SK-N-SH (cell line): Measurements from ENCODE around the gene JADE2. TPM values are rescaled to one million over a fixed set of nuclear protein-coding genes. Genes with fewer than 3 reads are reported as not detected.

Experiments
- CTCF ChIA-PET: fragments of 300-600, 350-600 bp; formaldehyde crosslinking; extraction: SDS; loops from one replicate; lab custom pipeline; 2021; lab: Yijun Ruan, JAX
- POLR2A ChIA-PET: fragments of 350-600 bp; sonication (Branson Sonifier 250); formaldehyde crosslinking; extraction: SDS; loops from one replicate; lab custom pipeline; 2020; ENCODE audit warnings: antibody characterized with exemption, inconsistent platforms; lab: Yijun Ruan, JAX
- DNase-seq: peaks from one replicate; pipeline ENCODE4 v3.0.0; 2012
- H2AFZ ChIP-seq: fragments of 200-600 bp; sonication (generic); 2 replicates; pipeline ENCODE4 v1.8.1; 2016; ENCODE audit warnings: antibody characterized with exemption, mild to moderate bottlenecking, low read depth
- H3F3A ChIP-seq: fragments of 200-600 bp; sonication (generic); replicated peaks from 2 replicates; pipeline ENCODE3; 2016; ENCODE audit warnings: antibody characterized with exemption, mild to moderate bottlenecking; ENCODE audit not compliant: insufficient read depth
- H3K27ac ChIP-seq, 2 experiments: fragments of 200-500 bp in 1 of 2; fragments of 200-600 bp in 1 of 2; sonication (Bioruptor generic) in 1 of 2; sonication (generic), shearing (Covaris generic) in 1 of 2; 2 replicates each; pipeline versions ENCODE4 v1.5.1 to v1.6.1; 2014 to 2016; ENCODE audit warnings: low read depth in 2 of 2, inconsistent platforms in 1 of 2, low read length in 1 of 2, mild to moderate bottlenecking in 1 of 2, mixed read lengths in 1 of 2
- H3K27me3 ChIP-seq: fragments of 200-600 bp; sonication (generic), shearing (Covaris generic); 2 replicates; pipeline ENCODE4 v1.6.1; 2016; ENCODE audit warnings: mixed run types; ENCODE audit not compliant: insufficient read depth
- H3K36me3 ChIP-seq, 2 experiments: fragments of 200-500 bp in 1 of 2; fragments of 200-600 bp in 1 of 2; sonication (Bioruptor generic) in 1 of 2; sonication (generic) in 1 of 2; replicated peaks in 1 of 2; 2 replicates each; pipeline versions ENCODE3 to v1.5.1; 2014 to 2016; ENCODE audit warnings: low read length in 1 of 2, mild to moderate bottlenecking in 1 of 2; ENCODE audit not compliant: insufficient read depth in 2 of 2, control insufficient read depth in 1 of 2
- H3K4me1 ChIP-seq, 2 experiments: fragments of 200-500 bp in 1 of 2; fragments of 200-600 bp in 1 of 2; sonication (Bioruptor generic) in 1 of 2; sonication (generic), shearing (Covaris generic) in 1 of 2; 2 replicates each; pipeline versions ENCODE4 v1.5.1 to v1.6.1; 2014 to 2016; ENCODE audit warnings: low read depth in 1 of 2, low read length in 1 of 2, mixed run types in 1 of 2; ENCODE audit not compliant: insufficient read depth in 2 of 2, control insufficient read depth in 1 of 2
- H3K4me2 ChIP-seq: fragments of 200-600 bp; sonication (generic), shearing (Covaris generic); 2 replicates; pipeline ENCODE4 v1.6.1; 2017; ENCODE audit warnings: mixed run types
- H3K4me3 ChIP-seq, 2 experiments: fragments of 200-500 bp in 1 of 2; fragments of 200-600 bp in 1 of 2; sonication (Bioruptor generic) in 1 of 2; sonication (generic), shearing (Covaris generic) in 1 of 2; 2 replicates each; pipeline versions ENCODE4 v1.5.1 to v1.8.1; 2014 to 2016; ENCODE audit warnings: low read depth in 2 of 2, inconsistent platforms in 1 of 2, low read length in 1 of 2, mild to moderate bottlenecking in 1 of 2, mixed read lengths in 1 of 2, moderate library complexity in 1 of 2
- H3K79me2 ChIP-seq: fragments of 200-600 bp; sonication (generic); 2 replicates; pipeline ENCODE4 v1.8.1; 2017; ENCODE audit warnings: mild to moderate bottlenecking; ENCODE audit not compliant: insufficient read depth
- H3K9ac ChIP-seq: fragments of 200-600 bp; sonication (generic); 2 replicates; pipeline ENCODE4 v1.6.1; 2017; ENCODE audit warnings: mixed run types
- H3K9me2 ChIP-seq: fragments of 200-600 bp; sonication (generic); 2 replicates; pipeline ENCODE4 v1.6.1; 2017; ENCODE audit warnings: mixed run types
- H3K9me3 ChIP-seq: fragments of 200-600 bp; sonication (generic); 2 replicates; pipeline ENCODE4 v1.6.1; 2017; ENCODE audit warnings: mixed run types, mild to moderate bottlenecking, moderate library complexity
- H4K20me1 ChIP-seq: fragments of 200-600 bp; sonication (generic); 2 replicates; pipeline ENCODE4 v1.6.1; 2017; ENCODE audit warnings: mild to moderate bottlenecking, mixed run types; ENCODE audit not compliant: insufficient read depth
- ELF1 ChIP-seq: IDR thresholded peaks from 2 replicates; pipeline ENCODE4 v1.4.0; 2012
- EZH2phosphoT487 ChIP-seq: fragments of 200-600 bp; sonication (generic); IDR thresholded peaks from 2 replicates; pipeline ENCODE4 v1.6.1; 2017; ENCODE audit warnings: low read depth, mixed run types, mild to moderate bottlenecking, antibody characterized with exemption, moderate library complexity, borderline replicate concordance
- FOSL2 ChIP-seq: IDR thresholded peaks from 2 replicates; pipeline ENCODE4 v1.4.0; 2012; ENCODE audit warnings: low read depth, mild to moderate bottlenecking, moderate library complexity, borderline replicate concordance
- GABPA ChIP-seq: IDR thresholded peaks from 2 replicates; pipeline ENCODE4 v1.4.0; 2012; ENCODE audit warnings: low read depth, mild to moderate bottlenecking
- GATA2 ChIP-seq: sonication (generic); formaldehyde crosslinking; IDR thresholded peaks from 2 replicates; pipeline ENCODE4 v1.5.0; 2020; ENCODE audit warnings: mild to moderate bottlenecking, missing genetic modification reagents
- JUND ChIP-seq: IDR thresholded peaks from 2 replicates; pipeline ENCODE4 v1.4.0; 2012
- MXI1 ChIP-seq: IDR thresholded peaks from 2 replicates; pipeline ENCODE4 v1.6.1; 2012; ENCODE audit warnings: mild to moderate bottlenecking, low read depth, low read length, improper control_type of control experiment
- NRF1 ChIP-seq: IDR thresholded peaks from 2 replicates; pipeline ENCODE4 v1.6.1; 2012; ENCODE audit warnings: low read depth, mild to moderate bottlenecking, low read length
- RCOR1 ChIP-seq: fragments of 150-350 bp; IDR thresholded peaks from 2 replicates; pipeline ENCODE4 v1.6.1; 2017; ENCODE audit warnings: antibody characterized with exemption, low read length
- RFX5 ChIP-seq: IDR thresholded peaks from 2 replicates; pipeline ENCODE4 v1.6.1; 2012; ENCODE audit warnings: mild to moderate bottlenecking, improper control_type of control experiment, low read length
- SIN3A ChIP-seq: IDR thresholded peaks from 2 replicates; pipeline ENCODE4 v1.6.1; 2012; ENCODE audit warnings: low read depth, mild to moderate bottlenecking, low read length, moderate library complexity, borderline replicate concordance
- SMC3 ChIP-seq: IDR thresholded peaks from 2 replicates; pipeline ENCODE4 v1.6.1; 2012; ENCODE audit warnings: low read depth, low read length, improper control_type of control experiment
- TCF12 ChIP-seq: IDR thresholded peaks from 2 replicates; pipeline ENCODE4 v1.4.0; 2012
- TEAD4 ChIP-seq: IDR thresholded peaks from 2 replicates; pipeline ENCODE4 v1.4.0; 2012; ENCODE audit warnings: mild to moderate bottlenecking, borderline replicate concordance; ENCODE audit not compliant: insufficient read depth
- YY1 ChIP-seq: IDR thresholded peaks from 2 replicates; pipeline ENCODE4 v1.4.0; 2012; ENCODE audit warnings: low read depth, mild to moderate bottlenecking
- WGBS: methylation state at CpG from one replicate; pipeline ENCODE4 v1.1.6; 2017; ENCODE audit warnings: low lambda C conversion rate; 5-methylcytosine and 5-hydroxymethylcytosine counted together
- polyA plus RNA-seq, 3 experiments: library from polyadenylated mRNA; depleted of rRNA; stranded (reverse); fragments of >200 nt; gene quantifications; 2 replicates each; pipeline ENCODE4 v1.2.3, GENCODE V29; 2012
- TF ChIP-seq, protein P1 (sequence below): fragments of 200-600 bp; sonication (generic); IDR thresholded peaks from 2 replicates; pipeline ENCODE4 v1.6.1; 2017; ENCODE audit warnings: antibody characterized with exemption, mild to moderate bottlenecking, moderate library complexity
- TF ChIP-seq, protein P2 (sequence below): IDR thresholded peaks from 2 replicates; pipeline ENCODE4; 2012
- TF ChIP-seq, protein P3 (sequence below): fragments of 150-350 bp; IDR thresholded peaks from 2 replicates; pipeline ENCODE4 v1.6.1; 2017; ENCODE audit warnings: antibody characterized with exemption, low read length, low read depth, borderline replicate concordance

The JADE2 gene
- polyA plus RNA-seq, 1 of the 3 experiments (the other 2 are of a cell fraction), result 25.7 TPM

DNA sequence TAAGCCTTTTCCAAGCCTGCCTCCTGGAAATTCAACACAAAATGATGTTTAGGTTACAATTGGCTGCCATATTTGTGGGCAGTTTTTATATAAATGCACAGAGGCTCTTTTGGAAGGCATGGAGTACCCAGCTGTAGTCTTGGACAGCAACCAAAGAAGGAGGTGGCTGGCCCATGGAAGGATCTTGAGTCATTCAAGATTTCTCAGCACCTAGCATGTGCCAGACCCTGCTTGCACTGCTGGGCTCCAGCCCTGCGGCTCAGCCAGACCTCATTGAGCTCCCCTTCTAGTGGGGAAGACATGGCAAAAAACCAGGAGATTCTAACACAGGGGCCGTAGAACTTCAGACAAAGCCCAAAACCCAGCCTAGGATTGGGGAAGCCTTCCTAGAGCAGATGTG is 22.1 kb downstream of the JADE2 start (continued):
- peak; percentile 37; the same call in 1 of the 2 replicates for TF ChIP-seq YY1
- TF ChIP-seq SMC3, result no peak
- no peak for TF ChIP-seq ELF1
- TF ChIP-seq GATA2, result no peak
- no peak for TF ChIP-seq GABPA
- no peak for TF ChIP-seq RCOR1
- peak; percentile 68 for TF ChIP-seq TCF12
- TF ChIP-seq, protein P1, sequence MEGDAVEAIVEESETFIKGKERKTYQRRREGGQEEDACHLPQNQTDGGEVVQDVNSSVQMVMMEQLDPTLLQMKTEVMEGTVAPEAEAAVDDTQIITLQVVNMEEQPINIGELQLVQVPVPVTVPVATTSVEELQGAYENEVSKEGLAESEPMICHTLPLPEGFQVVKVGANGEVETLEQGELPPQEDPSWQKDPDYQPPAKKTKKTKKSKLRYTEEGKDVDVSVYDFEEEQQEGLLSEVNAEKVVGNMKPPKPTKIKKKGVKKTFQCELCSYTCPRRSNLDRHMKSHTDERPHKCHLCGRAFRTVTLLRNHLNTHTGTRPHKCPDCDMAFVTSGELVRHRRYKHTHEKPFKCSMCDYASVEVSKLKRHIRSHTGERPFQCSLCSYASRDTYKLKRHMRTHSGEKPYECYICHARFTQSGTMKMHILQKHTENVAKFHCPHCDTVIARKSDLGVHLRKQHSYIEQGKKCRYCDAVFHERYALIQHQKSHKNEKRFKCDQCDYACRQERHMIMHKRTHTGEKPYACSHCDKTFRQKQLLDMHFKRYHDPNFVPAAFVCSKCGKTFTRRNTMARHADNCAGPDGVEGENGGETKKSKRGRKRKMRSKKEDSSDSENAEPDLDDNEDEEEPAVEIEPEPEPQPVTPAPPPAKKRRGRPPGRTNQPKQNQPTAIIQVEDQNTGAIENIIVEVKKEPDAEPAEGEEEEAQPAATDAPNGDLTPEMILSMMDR, result no peak
- TF ChIP-seq SIN3A, result peak; percentile 70; the same call in 1 of the 2 replicates

DNA sequence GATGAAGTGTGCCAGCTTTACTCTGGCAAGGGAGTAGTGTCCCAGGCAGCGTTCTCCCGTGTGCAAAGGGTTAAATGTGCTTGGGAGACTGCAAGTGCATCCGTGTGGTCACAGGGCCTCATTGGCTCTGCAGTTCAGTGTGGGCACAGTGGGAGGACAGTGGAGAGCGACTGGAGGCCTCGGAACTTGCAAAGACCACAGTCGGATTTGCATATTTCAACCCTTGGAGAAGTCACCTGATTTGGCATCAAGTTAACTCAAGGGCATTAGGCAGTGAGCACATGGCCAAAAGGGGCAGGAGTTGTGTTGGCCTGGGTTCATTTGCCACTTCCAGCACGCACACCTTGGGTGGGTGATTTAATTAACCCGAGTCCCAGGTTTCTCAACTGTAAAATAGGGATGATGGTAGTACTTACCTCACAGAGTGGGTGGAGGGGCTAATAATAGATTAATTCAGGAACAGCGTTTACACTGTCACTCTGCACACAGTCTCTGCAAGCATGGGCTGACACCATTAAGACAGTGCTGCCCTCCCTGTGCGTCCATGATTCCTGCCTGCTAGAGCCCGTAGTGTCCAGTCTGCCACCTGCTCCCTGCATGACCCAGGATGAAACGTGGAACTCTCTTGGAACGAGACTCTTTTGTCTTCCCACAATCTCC is 22.7 kb downstream of the JADE2 start:
- H3K79me2 ChIP-seq, result peaks cover 35% of the 10 kb centered on the region
- POLR2A ChIA-PET, result no interaction called here

More for the DNA sequence above, 22.7 kb downstream of the JADE2 start:
- Histone ChIP-seq H3K4me1 (peaks cover 25 to 37% of the 10 kb centered on the region in 2 experiments; a peak in 3 of 4 replicates), H3K9me3 (no peaks in the 10 kb centered on the region), H2AFZ (no peak overlapping the region), H3K9ac (no peak overlapping the region), H4K20me1 (peaks cover 28% of the 10 kb centered on the region), H3F3A (peaks cover 29% of the 10 kb centered on the region), H3K9me2 (no peaks in the 10 kb centered on the region), H3K27me3 (no peaks in the 10 kb centered on the region)
- no peak for DNase-seq
- no peak for TF ChIP-seq JUND
- TF ChIP-seq, protein P2, sequence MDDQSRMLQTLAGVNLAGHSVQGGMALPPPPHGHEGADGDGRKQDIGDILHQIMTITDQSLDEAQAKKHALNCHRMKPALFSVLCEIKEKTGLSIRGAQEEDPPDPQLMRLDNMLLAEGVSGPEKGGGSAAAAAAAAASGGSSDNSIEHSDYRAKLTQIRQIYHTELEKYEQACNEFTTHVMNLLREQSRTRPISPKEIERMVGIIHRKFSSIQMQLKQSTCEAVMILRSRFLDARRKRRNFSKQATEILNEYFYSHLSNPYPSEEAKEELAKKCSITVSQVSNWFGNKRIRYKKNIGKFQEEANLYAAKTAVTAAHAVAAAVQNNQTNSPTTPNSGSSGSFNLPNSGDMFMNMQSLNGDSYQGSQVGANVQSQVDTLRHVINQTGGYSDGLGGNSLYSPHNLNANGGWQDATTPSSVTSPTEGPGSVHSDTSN, result no peak
- no peak for TF ChIP-seq EZH2phosphoT487
- no peak for TF ChIP-seq RFX5
- TF ChIP-seq, protein P1, result no peak
- TF ChIP-seq, protein P3, sequence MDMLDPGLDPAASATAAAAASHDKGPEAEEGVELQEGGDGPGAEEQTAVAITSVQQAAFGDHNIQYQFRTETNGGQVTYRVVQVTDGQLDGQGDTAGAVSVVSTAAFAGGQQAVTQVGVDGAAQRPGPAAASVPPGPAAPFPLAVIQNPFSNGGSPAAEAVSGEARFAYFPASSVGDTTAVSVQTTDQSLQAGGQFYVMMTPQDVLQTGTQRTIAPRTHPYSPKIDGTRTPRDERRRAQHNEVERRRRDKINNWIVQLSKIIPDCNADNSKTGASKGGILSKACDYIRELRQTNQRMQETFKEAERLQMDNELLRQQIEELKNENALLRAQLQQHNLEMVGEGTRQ, result no peak
- no peak for TF ChIP-seq ELF1
- no peak for TF ChIP-seq FOSL2
- TF ChIP-seq NRF1, result no peak
- no peak for TF ChIP-seq MXI1
- TF ChIP-seq TEAD4, result no peak
- no peak for TF ChIP-seq SIN3A
- TF ChIP-seq, all 33 proteins: peak for 0
- H3K27ac ChIP-seq, result peak overlapping the region in 1 of 2 experiments; percentile 39; a peak in 1 of 4 replicates
- WGBS, result 92% methylated on average over 13 of the region's 13 CpGs
- 0 out of 2 replicates have a peak overlapping the region, but pooled peaks have one; percentile 8 for H3K4me2 ChIP-seq
- peaks cover 11 to 14% of the 10 kb centered on the region in 2 experiments for H3K36me3 ChIP-seq
- H3K4me3 ChIP-seq, result no peak overlapping the region
- CTCF ChIA-PET, result interaction anchor here (1.1 to 3.3 kb wide), 2 partner anchors 14 to 21 kb away, joined by 3 to 22 read pairs; partner anchors contain the start of gene JADE2
